Muscle layer of colon (tissue), 2 donors: Measurements from ENCODE around the gene CRYBG1.

ENCODE experiments used
- H3K27ac ChIP-seq: one replicate; pipeline ENCODE4 v1.7.0; 2013; ENCODE audit warnings: low read depth, mild to moderate bottlenecking, low read length, moderate library complexity
- H3K27me3 ChIP-seq, 2 donors: one replicate each; pipeline ENCODE4 v1.7.0; 2013; ENCODE audit warnings: low read length in 2 of 2, mild to moderate bottlenecking in 2 of 2; ENCODE audit not compliant: insufficient read depth in 2 of 2, control insufficient read depth in 1 of 2
- H3K36me3 ChIP-seq: one replicate; pipeline ENCODE4 v1.7.0; 2013; ENCODE audit warnings: mild to moderate bottlenecking, low read length; ENCODE audit not compliant: insufficient read depth
- H3K4me1 ChIP-seq: one replicate; pipeline ENCODE4 v1.7.0; 2013; ENCODE audit warnings: mild to moderate bottlenecking, low read length; ENCODE audit not compliant: insufficient read depth
- H3K4me3 ChIP-seq, 2 donors: one replicate each; pipeline ENCODE4 v1.7.0; 2013; ENCODE audit warnings: low read length in 2 of 2, low read depth in 1 of 2, mild to moderate bottlenecking in 1 of 2, moderate library complexity in 1 of 2
- H3K9ac ChIP-seq: one replicate; pipeline ENCODE4 v1.7.0; 2013; ENCODE audit warnings: low read length
- H3K9me3 ChIP-seq: one replicate; pipeline ENCODE4 v1.7.0; 2013; ENCODE audit warnings: mild to moderate bottlenecking, low read length
- donor health status: abdominal sarcoma.
- donor health status: Adenocarcinoma of cecum.

The CRYBG1 gene

DNA sequence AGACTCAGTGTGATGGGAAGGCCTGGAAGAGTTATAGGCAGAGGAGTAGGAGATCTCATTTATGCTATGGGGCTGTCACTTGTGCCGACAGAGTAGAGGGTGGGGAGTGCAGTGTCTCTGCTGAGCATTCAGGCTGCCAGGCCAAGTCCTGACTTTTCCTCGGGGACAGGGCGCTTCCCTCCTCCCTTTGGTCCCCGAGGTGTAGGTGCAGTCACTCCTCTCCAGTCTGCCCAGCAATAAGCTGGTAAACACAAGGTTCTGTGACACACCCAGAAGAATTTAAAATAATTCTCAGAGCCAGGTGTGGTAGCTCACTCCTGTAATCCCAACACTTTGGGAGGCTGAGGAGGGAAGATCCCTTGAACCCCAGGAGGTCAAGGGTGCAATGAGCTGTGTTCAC is 109.4 kb downstream of the CRYBG1 start:
- Histone ChIP-seq H3K9me3 (no peaks in the 10 kb centered on the region), H3K36me3 (no peaks in the 10 kb centered on the region), H3K27ac (no peak overlapping the region), H3K27me3 (no peaks in the 10 kb centered on the region), H3K9ac (no peak overlapping the region), H3K4me3 (no peak overlapping the region), H3K4me1 (peaks cover 5% of the 10 kb centered on the region)

GRCh38 chr6:106470316-106470715 is 109.8 kb downstream of the CRYBG1 start:
- H3K9me3 ChIP-seq, result no peaks in the 10 kb centered on the region
- no peaks in the 10 kb centered on the region for H3K36me3 ChIP-seq
- no peak overlapping the region for H3K4me3 ChIP-seq
- no peak overlapping the region for H3K27ac ChIP-seq
- H3K27me3 ChIP-seq, result no peaks in the 10 kb centered on the region
- H3K9ac ChIP-seq, result no peak overlapping the region
- H3K4me1 ChIP-seq, result peaks cover 7% of the 10 kb centered on the region

GRCh38 chr6:106470811-106471210 is 110.3 kb downstream of the CRYBG1 start:
- no peak overlapping the region for H3K4me3 ChIP-seq
- H3K27me3 ChIP-seq, result no peaks in the 10 kb centered on the region
- no peak overlapping the region for H3K9ac ChIP-seq
- no peaks in the 10 kb centered on the region for H3K36me3 ChIP-seq
- H3K9me3 ChIP-seq, result no peaks in the 10 kb centered on the region
- peaks cover 10% of the 10 kb centered on the region for H3K4me1 ChIP-seq
- H3K27ac ChIP-seq, result no peak overlapping the region

DNA sequence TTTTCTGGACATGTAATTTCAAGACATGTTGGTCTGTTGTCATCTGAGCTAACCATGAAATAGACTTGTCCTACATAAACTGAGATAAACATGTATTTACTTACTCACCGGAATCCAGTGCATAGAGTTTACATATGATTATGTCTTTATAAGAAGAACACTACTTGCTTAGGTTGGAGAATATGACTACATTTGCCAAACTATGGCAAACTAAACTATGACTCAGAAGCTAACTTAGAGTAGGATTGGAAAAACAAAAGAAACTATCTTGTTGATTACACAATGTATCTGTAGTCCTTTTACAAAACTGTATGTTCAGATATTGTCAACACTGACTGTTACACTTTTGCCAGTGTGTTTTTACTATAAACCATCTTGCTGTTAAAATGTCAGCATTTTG is 113.3 kb downstream of the CRYBG1 start:
- H3K9me3 ChIP-seq, result no peaks in the 10 kb centered on the region
- no peak overlapping the region for H3K4me3 ChIP-seq
- peaks cover 10% of the 10 kb centered on the region for H3K4me1 ChIP-seq
- no peaks in the 10 kb centered on the region for H3K36me3 ChIP-seq
- no peak overlapping the region for H3K9ac ChIP-seq
- H3K27ac ChIP-seq, result no peak overlapping the region
- H3K27me3 ChIP-seq, result no peaks in the 10 kb centered on the region

GRCh38 chr6:106474466-106474865 is 113.9 kb downstream of the CRYBG1 start:
- Histone ChIP-seq H3K27ac (no peak overlapping the region), H3K9ac (no peak overlapping the region), H3K4me3 (no peak overlapping the region), H3K27me3 (no peaks in the 10 kb centered on the region), H3K4me1 (peaks cover 10% of the 10 kb centered on the region), H3K36me3 (no peaks in the 10 kb centered on the region), H3K9me3 (no peaks in the 10 kb centered on the region)

GRCh38 chr6:106475284-106475683 is 114.8 kb downstream of the CRYBG1 start:
- Histone ChIP-seq H3K9me3 (no peaks in the 10 kb centered on the region), H3K4me3 (no peak overlapping the region), H3K36me3 (no peaks in the 10 kb centered on the region), H3K27me3 (no peaks in the 10 kb centered on the region), H3K27ac (no peak overlapping the region), H3K9ac (no peak overlapping the region), H3K4me1 (peaks cover 5% of the 10 kb centered on the region)

DNA sequence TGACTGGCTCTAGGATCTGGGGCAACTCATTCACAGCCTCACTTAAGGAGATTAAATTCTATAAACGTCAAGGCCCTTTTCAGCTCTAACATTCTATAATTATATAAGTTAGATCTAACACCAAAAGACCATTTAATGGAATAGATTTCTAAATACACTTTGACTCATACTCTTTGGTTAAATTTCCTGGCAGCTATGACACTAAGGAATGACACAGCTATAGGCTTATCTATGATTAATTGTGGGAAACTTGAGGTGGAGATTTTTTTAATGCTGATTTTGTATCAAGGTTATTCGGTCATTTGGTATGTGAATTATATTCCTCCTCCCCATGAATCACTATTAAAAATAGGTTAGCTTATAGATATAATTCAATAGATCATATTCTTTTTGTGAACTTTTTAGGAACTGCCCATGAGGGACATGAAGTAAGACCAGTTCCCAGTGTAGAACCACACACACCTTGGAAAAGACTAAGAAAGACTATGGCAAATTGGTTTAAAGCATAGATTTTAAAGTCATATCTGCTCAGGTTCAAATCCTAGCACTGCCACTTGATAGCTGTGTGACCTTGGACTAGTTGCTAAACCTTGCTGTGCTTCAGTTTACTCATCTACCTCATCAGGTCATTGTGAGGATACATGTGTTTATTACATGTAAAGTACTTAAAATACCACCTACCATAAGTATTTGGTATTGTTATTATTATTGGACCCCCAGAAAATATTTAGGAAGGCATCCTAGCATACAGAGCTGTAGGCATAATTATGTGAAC is 116.0 kb downstream of the CRYBG1 start:
- H3K9ac ChIP-seq, result no peak overlapping the region
- no peaks in the 10 kb centered on the region for H3K36me3 ChIP-seq
- no peak overlapping the region for H3K4me3 ChIP-seq
- no peaks in the 10 kb centered on the region for H3K9me3 ChIP-seq
- H3K27me3 ChIP-seq, result no peaks in the 10 kb centered on the region
- H3K27ac ChIP-seq, result no peak overlapping the region
- peaks cover 5% of the 10 kb centered on the region for H3K4me1 ChIP-seq

GRCh38 chr6:106477146-106477545 is 116.6 kb downstream of the CRYBG1 start:
- H3K4me1 ChIP-seq, result peaks cover 5% of the 10 kb centered on the region
- no peak overlapping the region for H3K27ac ChIP-seq
- H3K36me3 ChIP-seq, result no peaks in the 10 kb centered on the region
- H3K9me3 ChIP-seq, result no peaks in the 10 kb centered on the region
- no peaks in the 10 kb centered on the region for H3K27me3 ChIP-seq
- H3K4me3 ChIP-seq, result no peak overlapping the region
- H3K9ac ChIP-seq, result no peak overlapping the region

- H3K27ac ChIP-seq, result no peak overlapping the region
- H3K9ac ChIP-seq, result no peak overlapping the region
- H3K36me3 ChIP-seq, result no peaks in the 10 kb centered on the region
- H3K4me3 ChIP-seq, result no peak overlapping the region
- no peaks in the 10 kb centered on the region for H3K9me3 ChIP-seq
- peaks cover 5% of the 10 kb centered on the region for H3K4me1 ChIP-seq
- no peaks in the 10 kb centered on the region for H3K27me3 ChIP-seq
Observed at GRCh38 chr6:106477790-106478189, 117.3 kb downstream of the CRYBG1 start.

DNA sequence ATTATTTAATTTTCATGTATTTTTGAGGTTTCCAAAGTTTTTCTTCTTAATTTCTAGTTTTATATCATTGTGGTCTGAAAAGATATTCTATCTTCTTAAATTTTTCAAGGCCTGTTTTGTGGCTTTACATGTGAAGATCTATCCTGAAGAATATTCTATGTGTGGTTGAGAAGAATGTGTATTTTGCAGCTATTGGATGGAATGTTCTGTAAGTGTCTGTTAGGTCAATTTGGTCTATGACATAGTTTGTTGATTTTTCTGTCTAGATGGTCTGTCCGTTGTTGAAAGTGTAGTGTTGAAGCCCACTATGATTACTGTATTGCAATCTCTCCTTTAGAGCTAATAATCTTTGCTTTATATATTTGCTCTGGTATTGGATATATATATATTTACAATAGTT is 125.7 kb downstream of the CRYBG1 start:
- Histone ChIP-seq H3K4me3 (no peak overlapping the region), H3K27me3 (no peaks in the 10 kb centered on the region), H3K9ac (no peak overlapping the region), H3K4me1 (no peaks in the 10 kb centered on the region), H3K27ac (no peak overlapping the region), H3K9me3 (no peaks in the 10 kb centered on the region), H3K36me3 (no peaks in the 10 kb centered on the region)

GRCh38 chr6:106488494-106489370 is 128.2 kb downstream of the CRYBG1 start:
- Histone ChIP-seq H3K27me3 (no peaks in the 10 kb centered on the region), H3K4me3 (no peak overlapping the region), H3K27ac (no peak overlapping the region)

More at GRCh38 chr6:106488494-106489370, 128.2 kb downstream of the CRYBG1 start:
- Histone ChIP-seq H3K9me3 (no peaks in the 10 kb centered on the region), H3K9ac (no peak overlapping the region), H3K4me1 (no peaks in the 10 kb centered on the region), H3K36me3 (no peaks in the 10 kb centered on the region)
